ENCODE data around the gene SLC2A10. TPM values are rescaled to one million over a fixed set of nuclear protein-coding genes. Genes with fewer than 3 reads are reported as not detected.

SLC2A10 gene
- total and polyA plus RNA-seq, 2 experiments from 2014 or later: 4.9 to 14.6 TPM

GRCh38 chr20:46701057-46701456, 8.4 kb upstream of the SLC2A10 start:
- Mint-ChIP-seq H3K4me3 (no peak overlapping the region), H3K4me1 (peaks cover 26% of the 10 kb centered on the region), H3K27ac (no peak overlapping the region), H3K27me3 (ENCODE audit: insufficient read depth, low read depth, poor library complexity) (no peaks in the 10 kb centered on the region), H3K36me3 (ENCODE audit: low read depth) (peaks cover under 1% of the 10 kb centered on the region; the same call in 1 of the 3 replicates), H3K9me3 (peaks cover 14% of the 10 kb centered on the region)
- DNase-seq (ENCODE audit: low spot score) (no peak), ATAC-seq (no peak)
- Histone ChIP-seq H3K9me2 (ENCODE audit: insufficient read depth) (no peaks in the 10 kb centered on the region), H3K4me1 (ENCODE audit: insufficient read depth) (peaks cover 18% of the 10 kb centered on the region), H3F3A (replicated peaks; ENCODE audit: low read depth) (no peaks in the 10 kb centered on the region), H4K20me1 (replicated peaks; ENCODE audit: insufficient read depth) (no peaks in the 10 kb centered on the region), H3K36me3 (ENCODE audit: insufficient read depth) (no peaks in the 10 kb centered on the region), H3K79me2 (replicated peaks; ENCODE audit: insufficient read depth) (no peaks in the 10 kb centered on the region), H3K27me3 (ENCODE audit: insufficient read depth) (no peaks in the 10 kb centered on the region), H3K27ac (ENCODE audit: low read depth) (no peak overlapping the region), H3K4me2 (no peak overlapping the region), H2AFZ (peak overlapping the region; percentile 82; the same call in 1 of the 2 replicates), H3K4me3 (no peak overlapping the region)
- TF ChIP-seq NANOG (IDR thresholded peaks at IDR 0.05; ENCODE audit: borderline replicate concordance): no peak
- no peak for TF ChIP-seq STAT1 (IDR thresholded peaks at IDR 0.05; ENCODE audit: unreplicated experiment)
- TF ChIP-seq ZNF114 (CRISPR knock-in tag; IDR thresholded peaks at IDR 0.05): no peak
- no peak for TF ChIP-seq EZH2phosphoT487 (IDR thresholded peaks at IDR 0.05; ENCODE audit: unreplicated experiment)
- TF ChIP-seq CREB1 (CRISPR knock-in tag; IDR thresholded peaks at IDR 0.05; ENCODE audit: low read depth): no peak
- no peak for TF ChIP-seq REST (IDR thresholded peaks at IDR 0.05; ENCODE audit: unreplicated experiment)
- no peak for TF ChIP-seq EZH2 (IDR thresholded peaks at IDR 0.05; ENCODE audit: low read depth, unreplicated experiment)
- TF ChIP-seq CTCF (conservative IDR thresholded peaks at IDR 0.05; ENCODE audit: low read depth in 2 of 2): no peak
- TF ChIP-seq ZNF462 (CRISPR knock-in tag; IDR thresholded peaks at IDR 0.05): no peak
- TF ChIP-seq ETS1 (IDR thresholded peaks at IDR 0.05): no peak
- no peak for TF ChIP-seq JUNB (IDR thresholded peaks at IDR 0.05; ENCODE audit: unreplicated experiment)
- TF ChIP-seq ZNF331 (CRISPR knock-in tag; IDR thresholded peaks at IDR 0.05; ENCODE audit: low read depth): no peak
- no peak for TF ChIP-seq POLR2AphosphoS5 (IDR thresholded peaks at IDR 0.05; ENCODE audit: low read depth)

All from GM23338 (cell line).